Mammary epithelial cell (primary cell): ENCODE data around the gene PDZD8.

Experiments used
- EZH2 ChIP-seq: IDR thresholded peaks from 2 replicates; pipeline ENCODE4 v1.6.1; 2012; ENCODE audit warnings: low read length, inconsistent platforms, borderline replicate concordance
- TF ChIP-seq, protein P1 (sequence below), 2 donors: IDR thresholded peaks in 1 of 2; conservative IDR thresholded peaks in 1 of 2; 2 replicates each; pipeline ENCODE4 v1.5.1; 2011 to 2012; ENCODE audit warnings: inconsistent platforms in 2 of 2, low read length in 2 of 2, mild to moderate bottlenecking in 2 of 2, control low read depth in 1 of 2, low read depth in 1 of 2; ENCODE audit not compliant: insufficient read depth in 1 of 2; ENCODE audit errors: extremely low read depth in 1 of 2

DNA sequence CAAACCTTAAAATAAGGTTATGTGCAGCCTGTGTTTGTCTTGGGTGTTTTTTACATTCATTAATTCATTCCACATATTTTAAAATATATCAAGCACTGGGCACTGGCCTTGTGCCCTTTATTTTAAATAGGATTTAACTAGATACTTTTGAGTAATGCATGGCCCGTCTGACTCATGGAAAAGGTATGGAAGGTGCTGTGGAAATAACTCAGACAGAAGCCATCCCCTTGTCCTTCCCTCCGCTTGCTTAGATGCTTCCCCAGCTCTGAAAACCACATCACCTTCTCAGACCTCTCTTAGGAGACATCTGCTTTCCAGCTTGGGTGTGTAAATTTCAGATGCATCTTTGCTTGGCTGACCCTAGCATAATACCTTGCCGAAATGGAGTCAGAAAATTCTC, 103.8 kb downstream of the PDZD8 start:
- TF ChIP-seq, protein P1, sequence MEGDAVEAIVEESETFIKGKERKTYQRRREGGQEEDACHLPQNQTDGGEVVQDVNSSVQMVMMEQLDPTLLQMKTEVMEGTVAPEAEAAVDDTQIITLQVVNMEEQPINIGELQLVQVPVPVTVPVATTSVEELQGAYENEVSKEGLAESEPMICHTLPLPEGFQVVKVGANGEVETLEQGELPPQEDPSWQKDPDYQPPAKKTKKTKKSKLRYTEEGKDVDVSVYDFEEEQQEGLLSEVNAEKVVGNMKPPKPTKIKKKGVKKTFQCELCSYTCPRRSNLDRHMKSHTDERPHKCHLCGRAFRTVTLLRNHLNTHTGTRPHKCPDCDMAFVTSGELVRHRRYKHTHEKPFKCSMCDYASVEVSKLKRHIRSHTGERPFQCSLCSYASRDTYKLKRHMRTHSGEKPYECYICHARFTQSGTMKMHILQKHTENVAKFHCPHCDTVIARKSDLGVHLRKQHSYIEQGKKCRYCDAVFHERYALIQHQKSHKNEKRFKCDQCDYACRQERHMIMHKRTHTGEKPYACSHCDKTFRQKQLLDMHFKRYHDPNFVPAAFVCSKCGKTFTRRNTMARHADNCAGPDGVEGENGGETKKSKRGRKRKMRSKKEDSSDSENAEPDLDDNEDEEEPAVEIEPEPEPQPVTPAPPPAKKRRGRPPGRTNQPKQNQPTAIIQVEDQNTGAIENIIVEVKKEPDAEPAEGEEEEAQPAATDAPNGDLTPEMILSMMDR (conservative IDR thresholded peaks at IDR 0.05 in 1 of 2, IDR thresholded peaks at IDR 0.05 in 1 of 2; ENCODE audit: extremely low read depth in 1 of 2, insufficient read depth in 1 of 2, low read depth in 1 of 2, low read length in 2 of 2): no peak
- TF ChIP-seq EZH2: no peak
